ENCODE results near the gene CDCA7. TPM values are rescaled to one million over a fixed set of nuclear protein-coding genes. Genes with fewer than 3 reads are reported as not detected.

Gene CDCA7
- total and polyA plus RNA-seq, 2 donors (not counting 3 experiments of a cell fraction or from before 2014, with no cell fraction given), result 14.9 to 29.7 TPM

DNA sequence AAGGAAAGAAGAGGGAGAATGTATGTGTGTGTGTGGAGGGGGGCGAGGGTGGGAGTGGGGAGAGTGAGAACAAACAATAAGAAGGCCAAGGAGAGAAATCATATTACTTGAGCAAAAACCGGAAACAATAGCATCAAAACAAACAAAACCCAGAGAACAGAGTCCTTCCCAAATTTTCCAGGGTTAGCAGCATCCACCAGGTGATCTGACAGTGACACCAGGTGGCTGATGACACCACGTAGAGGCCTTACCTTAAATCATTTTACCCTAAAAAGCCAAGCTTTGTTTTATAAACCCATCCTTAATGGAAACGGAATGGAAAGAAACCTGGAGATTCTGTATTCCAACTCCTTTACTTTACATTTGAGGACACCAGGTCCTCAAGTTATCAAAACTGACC is 42.9 kb downstream of the CDCA7 start:
- BruUV-seq (replicated peaks), result no TSS peak

More for the DNA sequence above, 42.9 kb downstream of the CDCA7 start:
- H3K36me3 ChIP-seq (ENCODE audit: control insufficient read depth in 2 of 2, extremely low read depth in 1 of 2, insufficient read depth in 2 of 2, low read length in 2 of 2), result no peaks in the 10 kb centered on the region
- H3K79me2 ChIP-seq (ENCODE audit: control insufficient read depth, insufficient read depth, low read length), result no peaks in the 10 kb centered on the region
- H3K4me2 ChIP-seq (ENCODE audit: insufficient read depth, low read length), result no peak overlapping the region
- DNase-seq (ENCODE audit: low read depth, low spot score) (no peak), FAIRE-seq (no peak)
- intact Hi-C loops (cut with micrococcal nuclease), result no loop called here
- no peaks in the 10 kb centered on the region for H4K20me1 ChIP-seq (replicated peaks; ENCODE audit: control insufficient read depth, extremely low read depth, insufficient read depth, low read length)
- H2AFZ ChIP-seq (ENCODE audit: low read depth, low read length), result no peak overlapping the region
- no peak overlapping the region for H3K4me3 ChIP-seq (replicated peaks in 1 of 3; ENCODE audit: insufficient read depth in 1 of 3, low read depth in 1 of 3, low read length in 3 of 3)
- dilution Hi-C loops (cut with MboI; ENCODE audit: extremely low pct_ligation_motif_present, low sequenced_read_pairs), result no loop called here
- H3K27ac ChIP-seq (ENCODE audit: insufficient read depth, low read depth, low read length), result no peak overlapping the region
- TF ChIP-seq POLR2AphosphoS5 (IDR thresholded peaks at IDR 0.05; ENCODE audit: insufficient read depth, low read depth, low read length) (no peak), CTCF (IDR thresholded peaks at IDR 0.05; ENCODE audit: extremely low read depth in 1 of 2, insufficient read depth in 1 of 2, low read depth in 1 of 2, low read length in 2 of 2) (no peak)
- TF ChIP-seq, protein P1, sequence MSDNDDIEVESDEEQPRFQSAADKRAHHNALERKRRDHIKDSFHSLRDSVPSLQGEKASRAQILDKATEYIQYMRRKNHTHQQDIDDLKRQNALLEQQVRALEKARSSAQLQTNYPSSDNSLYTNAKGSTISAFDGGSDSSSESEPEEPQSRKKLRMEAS (IDR thresholded peaks at IDR 0.05; ENCODE audit: insufficient read depth, insufficient read length), result no peak
- no peaks in the 10 kb centered on the region for H3K4me1 ChIP-seq (ENCODE audit: control insufficient read depth, extremely low read depth, insufficient read depth, low read length)
- no peaks in the 10 kb centered on the region for H3K9me3 ChIP-seq (replicated peaks; ENCODE audit: control insufficient read depth, insufficient read depth, low read length)
- CTCF ChIA-PET, result interaction anchor here (1.2 kb wide), 1 partner anchor 592 kb away, joined by 3 read pairs; no protein-coding TSS in a partner anchor
- H3K9me1 ChIP-seq (replicated peaks; ENCODE audit: control insufficient read depth, extremely low read depth, insufficient read depth, low read length), result no peaks in the 10 kb centered on the region
- POLR2A ChIA-PET, result no interaction called here
- H3K9ac ChIP-seq (replicated peaks; ENCODE audit: extremely low read depth, insufficient read depth, low read length), result no peak overlapping the region
- peaks cover 37 to 46% of the 10 kb centered on the region in 2 experiments for H3K27me3 ChIP-seq (ENCODE audit: control insufficient read depth in 2 of 2, insufficient read depth in 2 of 2, low read length in 2 of 2)

Data from endothelial cell of umbilical vein (primary cell).